GM10266 (cell line): ENCODE results near the gene TMEM117.

Experiments used
- DNase-seq: peaks from one replicate; pipeline ENCODE4 v3.0.0; 2012; ENCODE audit errors: extremely low spot score
- CTCF ChIP-seq: IDR thresholded peaks from 2 replicates; pipeline ENCODE4 v1.5.1; 2012; ENCODE audit warnings: mild to moderate bottlenecking, low read depth; ENCODE audit not compliant: control insufficient read depth, insufficient read depth; ENCODE audit errors: missing control alignments

Gene TMEM117

GRCh38 chr12:43891856-43892574 is 56.1 kb downstream of the TMEM117 start:
- DNase-seq, result no peak
- no peak for TF ChIP-seq CTCF

GRCh38 chr12:43893670-43894069 is 57.8 kb downstream of the TMEM117 start:
- DNase-seq, result no peak
- no peak for TF ChIP-seq CTCF

GRCh38 chr12:43895580-43896206 is 59.8 kb downstream of the TMEM117 start:
- DNase-seq, result no peak
- TF ChIP-seq CTCF, result no peak

- DNase-seq, result no peak
- no peak for TF ChIP-seq CTCF
Measured at GRCh38 chr12:43896496-43896895, 60.6 kb downstream of the TMEM117 start.

- no peak for TF ChIP-seq CTCF
- DNase-seq, result no peak
Measured at GRCh38 chr12:43898474-43898873, 62.6 kb downstream of the TMEM117 start.

GRCh38 chr12:43899574-43899973 is 63.7 kb downstream of the TMEM117 start:
- no peak for TF ChIP-seq CTCF
- DNase-seq, result no peak

- no peak for DNase-seq
- no peak for TF ChIP-seq CTCF
Measured at GRCh38 chr12:43903686-43904085, 67.8 kb downstream of the TMEM117 start.
